ENCODE results near the gene HMCN2. TPM values are rescaled to one million over a fixed set of nuclear protein-coding genes. Genes with fewer than 3 reads are reported as not detected.

Gene HMCN2
- total RNA-seq, 2 donors from 2014 or later: 2.9 to 5.5 TPM

GRCh38 chr9:130426883-130427282, 161.3 kb downstream of the HMCN2 start:
- no peak overlapping the region for H3K27ac ChIP-seq
- H3K9me3 ChIP-seq: no peaks in the 10 kb centered on the region
- H3K36me3 ChIP-seq: no peaks in the 10 kb centered on the region
- intact Hi-C loops (cut with DNase I): no loop called here
- DNase-seq (ENCODE audit: low spot score): peak; percentile 37
- H3K4me1 ChIP-seq (replicated peaks): no peaks in the 10 kb centered on the region
- TF ChIP-seq CTCF (IDR thresholded peaks at IDR 0.05) (peak in 1 of 4 experiments; percentile 13), POLR2A (IDR thresholded peaks at IDR 0.05) (no peak), POLR2AphosphoS5 (IDR thresholded peaks at IDR 0.05) (peak; percentile 23)
- WGBS: 45% methylated on average over 10 of the region's 10 CpGs
- H3K27me3 ChIP-seq (replicated peaks; ENCODE audit: insufficient read depth): no peaks in the 10 kb centered on the region
- H3K4me3 ChIP-seq: no peak overlapping the region

- WGBS: 87% methylated on average over 12 of the region's 12 CpGs
- H3K9me3 ChIP-seq: no peaks in the 10 kb centered on the region
- intact Hi-C loops (cut with DNase I): no loop called here
Observed at GRCh38 chr9:130427326-130427725, 161.8 kb downstream of the HMCN2 start.

GRCh38 chr9:130428086-130428665, 162.6 kb downstream of the HMCN2 start:
- Histone ChIP-seq H3K36me3 (no peaks in the 10 kb centered on the region), H3K27me3 (replicated peaks; ENCODE audit: insufficient read depth) (no peaks in the 10 kb centered on the region), H3K9me3 (no peaks in the 10 kb centered on the region), H3K4me1 (replicated peaks) (no peaks in the 10 kb centered on the region), H3K4me3 (no peak overlapping the region), H3K27ac (no peak overlapping the region)
- WGBS: 93% methylated on average over 18 of the region's 20 CpGs
- TF ChIP-seq POLR2AphosphoS5 (IDR thresholded peaks at IDR 0.05) (no peak), POLR2A (IDR thresholded peaks at IDR 0.05) (no peak), CTCF (IDR thresholded peaks at IDR 0.05) (no peak)
- intact Hi-C loops (cut with DNase I): no loop called here
- no peak for DNase-seq (ENCODE audit: low spot score)

More at GRCh38 chr9:130427326-130427725, 161.8 kb downstream of the HMCN2 start:
- Histone ChIP-seq H3K4me3 (no peak overlapping the region), H3K27me3 (replicated peaks; ENCODE audit: insufficient read depth) (no peaks in the 10 kb centered on the region), H3K27ac (no peak overlapping the region), H3K36me3 (no peaks in the 10 kb centered on the region), H3K4me1 (replicated peaks) (no peaks in the 10 kb centered on the region)
- no peak for DNase-seq (ENCODE audit: low spot score)
- TF ChIP-seq CTCF (IDR thresholded peaks at IDR 0.05) (no peak), POLR2AphosphoS5 (IDR thresholded peaks at IDR 0.05) (no peak), POLR2A (IDR thresholded peaks at IDR 0.05) (no peak)

GRCh38 chr9:130429381-130429780, 163.8 kb downstream of the HMCN2 start:
- no peak overlapping the region for H3K27ac ChIP-seq
- intact Hi-C loops (cut with DNase I): no loop called here
- TF ChIP-seq CTCF (IDR thresholded peaks at IDR 0.05): no peak
- no peak for TF ChIP-seq POLR2AphosphoS5 (IDR thresholded peaks at IDR 0.05)
- TF ChIP-seq POLR2A (IDR thresholded peaks at IDR 0.05): no peak
- DNase-seq (ENCODE audit: low spot score): no peak
- no peak overlapping the region for H3K4me3 ChIP-seq
- H3K9me3 ChIP-seq: no peaks in the 10 kb centered on the region
- no peaks in the 10 kb centered on the region for H3K36me3 ChIP-seq
- peaks cover 3% of the 10 kb centered on the region for H3K4me1 ChIP-seq (replicated peaks)
- peaks cover 4% of the 10 kb centered on the region for H3K27me3 ChIP-seq (replicated peaks; ENCODE audit: insufficient read depth)
- 81% methylated on average over 13 of the region's 13 CpGs for WGBS

- intact Hi-C loops (cut with DNase I): no loop called here
- Histone ChIP-seq H3K27me3 (replicated peaks; ENCODE audit: insufficient read depth) (peaks cover 4% of the 10 kb centered on the region), H3K27ac (no peak overlapping the region), H3K9me3 (no peaks in the 10 kb centered on the region), H3K36me3 (no peaks in the 10 kb centered on the region), H3K4me3 (no peak overlapping the region), H3K4me1 (replicated peaks) (peaks cover 3% of the 10 kb centered on the region)
- TF ChIP-seq POLR2A (IDR thresholded peaks at IDR 0.05) (no peak), CTCF (IDR thresholded peaks at IDR 0.05) (no peak)
- DNase-seq (ENCODE audit: low spot score): no peak
- 89% methylated on average over 5 of the region's 6 CpGs for WGBS
Observed at GRCh38 chr9:130429831-130430230, 164.3 kb downstream of the HMCN2 start.

Measured in prostate gland (tissue), 2 donors.